Stimulated activated CD4-positive, alpha-beta T cell treated with anti-CD3 and anti-CD28 coated beads, TNF-alpha, amount 100 ng/mL, for 4 hours (primary cell): ENCODE data around the gene VAMP1.
"Not testable (repeated sequence)": the region's sequence is repeated elsewhere in the genome, so short reads cannot be mapped to it uniquely, and the experiment has no call there.

Experiments used
- DNase-seq, 3 experiments: peaks; one replicate each; pipeline ENCODE4 v3.0.0-alpha.2; 2020; ENCODE audit warnings: low read depth in 3 of 3

The VAMP1 gene

GRCh38 chr12:6469609-6470374 is 685 bp downstream of the VAMP1 start:
- no peak for DNase-seq

GRCh38 chr12:6469092-6469491 is 1.4 kb downstream of the VAMP1 start:
- DNase-seq: no peak

DNA sequence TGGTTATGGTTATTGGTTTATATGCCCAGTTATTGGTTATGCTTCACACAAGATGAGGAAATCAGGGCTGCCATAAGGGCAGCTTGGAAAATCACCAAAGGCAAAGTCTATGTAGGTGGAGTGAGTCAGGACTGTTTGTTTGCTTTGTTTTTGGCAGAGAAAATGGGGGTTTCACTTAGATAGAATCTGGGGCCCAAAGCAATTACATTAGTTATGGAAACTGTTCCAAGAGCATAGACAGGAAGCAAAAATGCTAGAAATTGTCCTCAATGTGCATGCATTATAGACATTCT is 2.2 kb downstream of the VAMP1 start:
- DNase-seq: no peak

GRCh38 chr12:6467571-6468282 is 2.8 kb downstream of the VAMP1 start:
- DNase-seq: not testable (repeated sequence)

GRCh38 chr12:6466751-6467150 is 3.7 kb downstream of the VAMP1 start:
- not testable (repeated sequence) for DNase-seq

DNA sequence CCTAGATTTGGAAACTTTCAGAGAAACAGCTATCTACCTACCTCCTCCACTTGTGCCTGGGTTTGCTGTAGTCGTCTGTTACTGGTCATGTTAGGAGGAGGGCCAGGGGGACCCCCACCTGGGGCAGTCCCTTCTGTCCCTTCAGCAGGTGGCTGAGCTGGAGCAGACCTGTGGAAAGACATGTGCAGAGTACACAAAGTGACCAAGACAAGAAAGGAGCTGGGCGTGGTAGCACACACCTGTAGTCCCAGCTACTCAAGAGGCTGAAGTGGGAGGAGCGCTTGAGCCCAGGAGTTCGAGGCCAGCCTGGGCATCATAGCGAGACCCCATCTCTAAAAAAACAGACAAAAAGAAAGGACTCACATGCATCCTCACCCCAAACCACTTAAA is 4.3 kb downstream of the VAMP1 start:
- DNase-seq: no peak

DNA sequence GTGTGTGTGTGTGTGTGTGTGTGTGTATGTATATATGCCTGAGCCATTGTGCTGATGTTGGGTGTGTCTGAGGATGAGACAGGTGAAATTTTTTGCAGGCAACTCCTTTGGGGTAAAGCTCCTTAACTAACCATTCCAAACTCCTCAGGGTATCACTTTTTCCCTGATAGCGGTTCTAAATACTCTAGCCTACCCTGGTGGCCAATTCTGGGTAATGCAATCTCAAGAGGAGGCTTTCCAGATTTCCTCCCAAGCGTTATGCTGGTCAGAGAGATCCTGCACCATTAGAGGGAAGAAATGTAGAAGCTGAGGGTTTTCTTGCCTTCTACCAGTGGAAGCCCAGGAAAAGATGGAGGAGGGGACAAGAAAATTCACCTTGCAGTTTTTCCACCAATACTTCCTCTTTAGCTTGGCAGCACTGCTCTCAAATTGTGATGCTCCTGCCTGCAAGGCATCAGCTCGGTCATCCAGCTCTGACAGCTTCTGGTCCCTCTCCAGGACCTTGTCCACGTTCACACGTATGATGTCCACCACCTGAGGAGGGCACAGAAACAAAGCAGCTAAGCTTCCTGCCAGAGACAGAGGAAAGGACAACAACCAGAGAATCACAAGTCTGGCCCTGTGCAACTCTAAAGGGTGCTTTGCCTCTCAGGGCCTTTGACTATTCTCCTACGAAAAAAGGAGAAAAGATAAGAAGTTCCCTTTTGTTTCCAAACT is 4.9 kb downstream of the VAMP1 start:
- DNase-seq: no peak

DNA sequence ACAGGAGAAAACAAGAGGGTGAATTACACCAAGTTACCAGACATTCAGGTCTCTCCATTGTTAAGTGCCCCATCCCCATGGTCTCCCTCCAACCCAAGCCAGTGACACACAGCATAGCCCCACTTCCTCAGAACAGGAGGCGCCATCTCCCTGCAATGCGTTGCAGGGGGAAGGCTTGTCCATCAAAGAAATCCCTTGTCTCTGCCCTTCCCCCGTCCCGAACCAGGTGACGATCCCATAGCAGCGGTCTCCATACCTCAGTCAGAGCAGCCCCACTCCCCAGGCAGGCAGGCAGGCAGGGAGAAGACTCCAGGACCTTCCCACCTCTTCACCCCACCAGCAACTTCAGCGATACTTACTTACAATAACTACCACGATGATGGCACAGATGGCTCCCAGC is 5.9 kb downstream of the VAMP1 start:
- no peak for DNase-seq

GRCh38 chr12:6463858-6464257 is 6.6 kb downstream of the VAMP1 start:
- no peak for DNase-seq

GRCh38 chr12:6463216-6463615 is 7.3 kb downstream of the VAMP1 start:
- no peak for DNase-seq

DNA sequence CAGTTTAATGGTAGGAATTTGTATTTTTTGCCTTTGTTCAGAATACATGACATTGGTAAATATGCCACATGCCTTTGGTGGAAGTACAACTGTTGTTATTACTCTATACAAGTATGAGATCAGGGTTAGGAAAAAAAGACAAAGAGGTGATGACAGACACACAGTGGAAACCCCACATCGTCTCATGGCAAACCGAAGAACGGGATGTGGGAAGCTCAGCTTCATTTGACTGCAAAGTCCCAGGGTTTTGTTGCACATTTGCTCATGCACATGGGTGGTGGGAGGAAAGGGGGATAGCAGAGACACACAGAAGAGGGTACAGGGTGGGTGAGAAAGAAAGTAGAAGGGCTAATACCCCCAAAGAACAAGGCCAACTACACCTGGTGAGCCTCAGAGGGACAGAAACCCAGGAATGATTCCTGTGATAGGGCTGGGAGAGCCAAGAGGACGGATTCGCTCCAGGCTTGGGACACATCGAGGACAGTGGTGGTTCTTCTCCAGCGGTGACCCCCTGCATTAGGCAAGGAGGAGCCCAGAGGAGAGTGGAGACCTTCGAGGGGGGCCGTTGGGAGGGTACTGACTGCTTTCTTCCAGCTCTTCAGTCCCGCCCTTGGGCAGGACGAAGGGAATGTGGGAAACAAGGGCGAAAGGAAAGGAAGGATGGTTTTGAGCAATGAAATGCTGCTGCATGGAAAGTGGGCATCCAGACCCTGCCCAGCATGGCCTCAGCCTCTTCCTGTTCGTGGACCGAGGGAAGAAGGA is 8.1 kb downstream of the VAMP1 start:
- no peak for DNase-seq

DNA sequence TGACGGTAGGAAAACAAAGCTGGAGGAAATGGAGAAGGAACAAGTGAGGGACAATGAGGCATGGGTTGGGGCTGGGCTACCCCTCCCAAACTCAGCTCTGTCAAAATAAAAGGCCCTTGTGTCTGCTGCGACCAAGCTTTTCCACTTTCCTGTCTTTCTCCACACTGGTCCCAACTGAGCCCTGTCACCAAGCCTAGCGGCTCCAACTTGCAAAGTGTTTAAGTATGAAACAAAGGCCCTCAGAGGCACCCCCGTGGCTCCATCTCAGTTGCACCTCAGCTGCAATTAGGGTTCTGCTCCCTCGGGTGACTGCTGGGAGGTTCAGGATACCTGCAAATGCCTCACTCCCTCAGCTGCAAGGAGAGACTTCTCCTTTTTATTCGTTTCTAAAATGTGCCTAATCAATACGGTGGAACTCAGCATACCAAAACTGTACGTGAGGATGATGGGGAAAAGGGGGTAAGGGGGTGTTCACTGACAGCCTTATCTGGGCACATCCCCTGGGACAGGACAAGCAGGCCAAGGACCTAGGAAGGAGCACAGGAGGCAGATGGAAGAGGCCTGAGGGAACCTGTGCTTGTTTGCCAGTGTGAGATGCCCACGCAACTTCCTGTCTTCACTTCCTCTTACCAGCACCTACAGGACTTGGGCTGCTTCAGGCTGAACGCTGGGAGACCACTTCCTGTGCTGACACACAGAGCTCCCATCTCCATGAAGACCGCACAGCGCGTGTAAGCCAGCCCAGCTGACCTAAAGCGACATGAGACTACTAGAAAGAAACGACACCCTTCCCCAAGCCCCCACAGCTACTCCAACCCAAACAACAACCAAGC is 8.9 kb downstream of the VAMP1 start:
- peak in 1 of 3 experiments; percentile 67 for DNase-seq

DNA sequence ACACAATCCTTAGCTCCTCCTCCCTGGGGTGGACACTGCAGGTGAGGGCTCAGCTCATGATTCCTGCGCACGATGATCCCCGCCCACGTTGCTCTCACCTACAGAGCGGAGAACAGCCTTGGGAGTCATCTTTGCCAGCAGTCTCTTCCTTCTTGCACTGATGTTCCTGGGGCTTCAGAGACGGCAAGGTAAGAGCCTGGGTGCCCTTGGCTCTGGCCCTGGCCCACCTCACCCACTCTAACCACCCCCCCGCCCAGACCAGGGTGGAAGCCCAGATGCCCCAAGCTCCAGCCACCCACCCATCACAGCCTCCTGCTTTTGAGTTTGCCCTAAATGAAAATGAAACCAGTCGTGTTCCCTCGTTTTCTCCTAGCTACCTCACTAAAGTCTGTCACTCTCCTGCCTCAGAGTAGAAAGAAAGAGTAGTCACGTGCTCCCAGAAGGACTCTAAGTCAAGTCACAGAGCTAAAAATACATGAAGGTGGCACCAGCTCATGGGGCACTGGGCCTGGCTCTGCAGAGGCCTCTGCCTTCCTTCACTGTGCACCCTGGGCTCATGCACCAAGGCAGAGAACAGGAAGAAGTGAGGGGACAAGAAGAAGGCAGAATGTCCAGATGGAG is 9.6 kb downstream of the VAMP1 start:
- DNase-seq: no peak

DNA sequence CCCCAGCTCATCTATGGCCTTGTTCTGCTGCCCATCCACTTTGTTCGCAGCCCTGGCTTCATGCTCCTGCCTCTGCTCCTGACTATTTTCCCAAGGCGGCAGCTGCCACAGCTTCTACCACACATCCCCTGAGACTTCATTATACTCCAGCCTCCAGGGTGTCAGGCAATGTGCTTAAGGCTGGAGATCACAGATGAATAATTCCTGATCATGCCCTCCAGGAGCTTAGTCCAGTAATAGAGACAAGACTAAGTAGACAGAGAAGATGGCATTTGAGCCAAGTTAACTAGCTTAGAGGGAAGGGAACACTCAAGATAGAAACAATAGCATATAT is 11.5 kb downstream of the VAMP1 start:
- no peak for DNase-seq

GRCh38 chr12:6458281-6459003 is 12.0 kb downstream of the VAMP1 start:
- no peak for DNase-seq

GRCh38 chr12:6457220-6457945 is 13.1 kb downstream of the VAMP1 start:
- no peak for DNase-seq

DNA sequence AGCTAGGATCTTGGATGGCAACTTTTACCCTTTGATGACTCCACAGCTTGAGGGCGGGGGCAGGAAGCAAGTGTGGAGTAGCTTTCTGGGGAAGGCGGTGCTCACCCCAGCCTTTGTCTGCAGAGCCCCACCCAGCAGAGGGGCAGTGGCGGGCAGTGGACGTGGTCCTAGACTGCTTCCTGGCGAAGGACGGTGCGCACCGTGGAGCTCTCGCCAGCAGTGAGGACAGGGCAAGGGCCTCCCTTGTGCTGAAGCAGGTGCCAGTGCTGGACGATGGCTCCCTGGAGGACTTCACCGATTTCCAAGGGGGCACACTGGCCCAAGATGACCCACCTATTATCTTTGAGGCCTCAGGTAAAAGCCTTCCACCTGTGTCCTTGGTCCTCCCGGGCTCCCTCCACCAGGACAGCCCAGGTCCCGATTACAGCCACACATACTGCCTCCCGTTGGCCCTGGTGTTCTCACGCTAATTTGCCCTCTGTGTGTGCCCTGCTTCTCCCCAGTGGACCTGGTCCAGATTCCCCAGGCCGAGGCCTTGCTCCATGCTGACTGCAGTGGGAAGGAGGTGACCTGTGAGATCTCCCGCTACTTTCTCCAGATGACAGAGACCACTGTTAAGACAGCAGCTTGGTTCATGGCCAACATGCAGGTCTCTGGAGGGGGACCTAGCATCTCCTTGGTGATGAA is 17.4 kb downstream of the VAMP1 start:
- no peak for DNase-seq

DNA sequence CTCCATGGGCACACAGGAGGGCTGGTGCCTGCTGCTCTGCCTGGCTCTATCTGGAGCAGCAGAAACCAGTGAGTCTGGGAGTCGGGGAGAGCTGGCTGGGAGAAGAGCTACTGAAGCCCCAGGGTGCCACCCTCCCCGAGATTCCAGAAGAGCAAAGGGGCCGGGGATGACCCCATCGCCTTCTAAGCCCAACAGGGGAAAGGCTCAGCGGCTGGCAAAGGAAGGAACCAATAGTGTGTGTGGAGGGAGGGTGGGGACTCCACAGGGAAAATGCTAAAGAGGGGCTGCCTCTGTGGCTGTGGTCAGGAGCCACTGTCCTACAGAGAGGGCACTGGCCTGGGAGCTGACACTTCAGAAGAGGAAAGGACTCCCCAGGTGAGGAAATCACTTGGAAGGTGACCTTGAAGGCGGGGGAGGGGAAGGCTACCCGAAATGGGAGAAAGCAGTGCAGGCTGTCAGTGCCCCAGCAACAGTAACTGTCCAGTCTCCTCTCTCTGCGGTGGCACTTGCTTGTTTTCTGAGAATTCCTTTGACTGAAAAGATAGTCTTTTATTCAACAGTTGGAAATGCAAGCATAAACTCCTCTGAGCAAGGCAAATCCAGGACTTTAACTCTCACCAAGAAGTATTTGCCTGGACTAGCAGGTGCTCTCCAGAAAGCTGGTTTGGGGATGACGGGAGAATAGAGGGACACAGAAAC is 18.1 kb downstream of the VAMP1 start:
- no peak for DNase-seq
